ENCODE results near the gene UNC80. TPM values are rescaled to one million over a fixed set of nuclear protein-coding genes. Genes with fewer than 3 reads are reported as not detected.

Gene UNC80
- total and polyA plus RNA-seq, 2 of the 4 experiments (the other 2 are of a cell fraction): not detected

- no peak overlapping the region for H2BK5ac ChIP-seq (ENCODE audit: low read depth, low read length, poor library complexity, severe bottlenecking)
- H3K18ac ChIP-seq (ENCODE audit: low read depth, low read length): no peak overlapping the region
- H3K27me3 ChIP-seq (ENCODE audit: control insufficient read depth, insufficient read depth, low read length): no peaks in the 10 kb centered on the region
- DNase-seq (no peak), ATAC-seq (ENCODE audit: low read depth) (no peak)
- no peak overlapping the region for H2BK120ac ChIP-seq (ENCODE audit: low read depth, low read length)
- peaks cover 5% of the 10 kb centered on the region; the same call in 1 of the 2 replicates for H3K9me3 ChIP-seq (ENCODE audit: control insufficient read depth, insufficient read depth, low read length)
- in situ Hi-C loops (cut with MboI; ENCODE audit: low sequenced_read_pairs) (no loop called here), dilution Hi-C loops (cut with HindIII; ENCODE audit: low sequenced_read_pairs, unreplicated experiment) (no loop called here), intact Hi-C loops (cut with micrococcal nuclease) (no loop called here)
- no peak overlapping the region for H2AK9ac ChIP-seq (replicated peaks; ENCODE audit: low read depth, low read length, poor library complexity)
- H3K27ac ChIP-seq (ENCODE audit: insufficient read depth, low read length): no peak overlapping the region
- no peak overlapping the region for H2BK20ac ChIP-seq (ENCODE audit: low read depth, low read length)
- no peak overlapping the region for H3K9ac ChIP-seq (ENCODE audit: low read depth, low read length)
- ChIA-PET POLR2A (ENCODE audit: unreplicated experiment) (no interaction called here), CTCF (no interaction called here)
- TF ChIP-seq CHD1 (IDR thresholded peaks at IDR 0.05; ENCODE audit: low read depth, low read length) (no peak), RFX5 (IDR thresholded peaks at IDR 0.05; ENCODE audit: low read depth, low read length) (no peak), FOS (IDR thresholded peaks at IDR 0.05; ENCODE audit: low read depth, low read length) (no peak), CEBPB (IDR thresholded peaks at IDR 0.05; ENCODE audit: low read depth, low read length) (peak; percentile 62; the same call in 1 of the 2 replicates)
- H3K79me1 ChIP-seq (ENCODE audit: low read depth in 1 of 2, low read length in 2 of 2): no peaks in the 10 kb centered on the region
- H3K4me1 ChIP-seq (ENCODE audit: control insufficient read depth, insufficient read depth, low read length): no peaks in the 10 kb centered on the region
- no TSS peak for BruUV-seq (replicated peaks)
- H2BK15ac ChIP-seq (ENCODE audit: low read depth, low read length): no peak overlapping the region
- no peak overlapping the region for H2AFZ ChIP-seq (replicated peaks; ENCODE audit: low read length, poor library complexity)
- H2AK5ac ChIP-seq (ENCODE audit: low read depth, low read length): no peak overlapping the region
- no peak overlapping the region for H3K56ac ChIP-seq (ENCODE audit: extremely low read depth, insufficient read depth, low read length)
- H3K9me1 ChIP-seq (ENCODE audit: insufficient read depth, low read length): no peaks in the 10 kb centered on the region
- no peak overlapping the region for H3K4me2 ChIP-seq (ENCODE audit: low read depth, low read length)
- H3K4me3 ChIP-seq (ENCODE audit: insufficient read depth, low read depth, low read length): no peak overlapping the region
- H3K36me3 ChIP-seq (ENCODE audit: control insufficient read depth, insufficient read depth, low read length): no peaks in the 10 kb centered on the region
- H4K5ac ChIP-seq (ENCODE audit: low read depth, low read length): no peak overlapping the region
- no peak overlapping the region for H3K23ac ChIP-seq (ENCODE audit: low read depth, low read length)
- H3K4ac ChIP-seq (ENCODE audit: low read depth, low read length): no peak overlapping the region
- H4K20me1 ChIP-seq (ENCODE audit: insufficient read depth, low read length): no peaks in the 10 kb centered on the region
- no peak overlapping the region for H4K8ac ChIP-seq (ENCODE audit: low read depth in 2 of 2, low read length in 2 of 2)
- no peak overlapping the region for H3K14ac ChIP-seq (replicated peaks; ENCODE audit: low read depth, low read length)
- no peak overlapping the region for H4K91ac ChIP-seq (ENCODE audit: insufficient read depth, low read depth, low read length)
These were observed 3.1 kb upstream of the UNC80 start for GRCh38 chr2:209768557-209768956.

All from IMR-90 (cell line).